ENCODE measurements around the gene CLOCK.

- no peak for TF ChIP-seq CTCF (conservative IDR thresholded peaks at IDR 0.05; ENCODE audit: low read depth, low read length)
- no peak for TF ChIP-seq EZH2 (IDR thresholded peaks at IDR 0.05; ENCODE audit: borderline replicate concordance, low read depth, low read length, poor library complexity, severe bottlenecking)
Measured at GRCh38 chr4:55407764-55408163, 138.9 kb downstream of the CLOCK start.

Data from A673 (cell line).